Right lobe of liver (tissue), 6 donors: ENCODE measurements around the gene ICE2. TPM values are rescaled to one million over a fixed set of nuclear protein-coding genes. Genes with fewer than 3 reads are reported as not detected.

Experiments used
- ATAC-seq, 4 donors: fragments of 200-7000 bp; cut with Tn5 transposase; one replicate each; pipeline ENCODE4 v1.9.1; 2020; ENCODE audit warnings: mild to moderate bottlenecking in 4 of 4, moderate library complexity in 4 of 4
- DNase-seq, 3 donors: peaks; one replicate each; pipeline ENCODE4 v3.0.0-alpha.2; 2020
- H3K27ac ChIP-seq, 3 donors: fragments of 200-600 bp; one replicate each; pipeline ENCODE4 v1.8.0; 2022
- H3K27me3 ChIP-seq, 2 donors: fragments of 200-600 bp; one replicate each; pipeline ENCODE4 v1.8.0; 2022
- H3K36me3 ChIP-seq, 4 donors: fragments of 200-600 bp; sonication (generic) in 1 of 4; one replicate each; pipeline versions ENCODE4 v1.5.1 to v1.8.0; 2017 to 2022; ENCODE audit warnings: control low read depth in 1 of 4
- H3K4me1 ChIP-seq, 4 donors: fragments of 200-600 bp; sonication (generic) in 1 of 4; one replicate each; pipeline versions ENCODE4 v1.5.1 to v1.8.0; 2017 to 2022; ENCODE audit warnings: control low read depth in 1 of 4
- H3K4me3 ChIP-seq, 3 donors: fragments of 200-600 bp; one replicate each; pipeline ENCODE4 v1.8.0; 2022
- H3K9me3 ChIP-seq, 4 donors: fragments of 200-600 bp; sonication (generic) in 1 of 4; one replicate each; pipeline versions ENCODE4 v1.5.1 to v1.8.0; 2017 to 2022; ENCODE audit warnings: control low read depth in 1 of 4
- CTCF ChIP-seq, 4 donors: fragments of 200-600 bp in 3 of 4; fragments of 450-650 bp in 1 of 4; IDR thresholded peaks; one replicate each; pipeline versions ENCODE4 v1.5.1 to v1.8.0; 2016 to 2022; ENCODE audit warnings: antibody characterized with exemption in 4 of 4, mild to moderate bottlenecking in 2 of 4
- POLR2A ChIP-seq: fragments of 450-650 bp; IDR thresholded peaks from one replicate; pipeline ENCODE4 v1.6.1; 2017; ENCODE audit warnings: antibody characterized with exemption, mild to moderate bottlenecking
- WGBS: methylation state at CpG from one replicate; pipeline ENCODE4 v1.1.6; 2018; ENCODE audit warnings: low coverage, low lambda C conversion rate; ENCODE audit not compliant: insufficient coverage; ENCODE audit errors: missing lambda C conversion rate; 5-methylcytosine and 5-hydroxymethylcytosine counted together
- intact Hi-C, 2 donors: fragments of 100-400 bp; cut with DNase I; formaldehyde crosslinking; loops; one replicate each; pipeline versions ENCODE4 v1.11.2 to v1.14.1; 2022
- total RNA-seq, 6 experiments: library from RNA; depleted of rRNA in 2 of 6; stranded (reverse); fragments of >200 nt in 2 of 6; fragmentation: NEBNext Ultra II Directional in 3 of 6; extraction: Animal tissue kit (Norgen Biotek cat#: 25700) in 3 of 6; gene quantifications; one replicate each; pipeline versions ENCODE4 v1.1.0 to v1.2.4, GENCODE V29; 2016 to 2023
- donor health status: DM: no; HTN: yes; CAD: no.
- donor health status: DM: no; HTN: no; CAD: no.
- donor health status: DM: no; HTN: no; CAD: no.
- donor health status: DM: no; HTN: yes; CAD: no.
- donor health status: DM: no; HTN: yes; CAD: no.

ICE2 gene
- total RNA-seq, 6 experiments from 2014 or later = 13.1 to 31.7 (median 17.6) TPM

GRCh38 chr15:60390871-60391501 lies 88.0 kb downstream of the ICE2 start:
- H3K4me1 ChIP-seq = peaks cover 0 to 67% (median 34%) of the 10 kb centered on the region in 4 donors
- ATAC-seq (peak; percentile 19 to 59 (median 29)), DNase-seq (no peak)
- no peaks in the 10 kb centered on the region for H3K9me3 ChIP-seq
- no peak overlapping the region for H3K4me3 ChIP-seq
- intact Hi-C loops = no loop called here
- no peaks in the 10 kb centered on the region for H3K27me3 ChIP-seq
- 39% methylated on average over 6 of the region's 6 CpGs for WGBS
- no peak for TF ChIP-seq CTCF (IDR thresholded peaks at IDR 0.05)
- no peak for TF ChIP-seq POLR2A
- no peaks in the 10 kb centered on the region for H3K36me3 ChIP-seq
- peak overlapping the region; percentile 43 to 84 (median 82) for H3K27ac ChIP-seq

- ATAC-seq (no peak), DNase-seq (no peak)
- Histone ChIP-seq H3K4me1 (peaks cover 0 to 60% (median 33%) of the 10 kb centered on the region in 4 donors), H3K27me3 (no peaks in the 10 kb centered on the region), H3K36me3 (no peaks in the 10 kb centered on the region), H3K4me3 (no peak overlapping the region), H3K9me3 (no peaks in the 10 kb centered on the region), H3K27ac (peak overlapping the region in 2 of 3 donors; percentile 43 to 82)
- TF ChIP-seq CTCF (IDR thresholded peaks at IDR 0.05) = no peak
- TF ChIP-seq POLR2A = no peak
- 89% methylated on average over 6 of the region's 6 CpGs for WGBS
- intact Hi-C loops = no loop called here
These were observed 88.7 kb downstream of the ICE2 start for GRCh38 chr15:60390231-60390630.

GRCh38 chr15:60389261-60390077 lies 89.5 kb downstream of the ICE2 start:
- peaks cover 0 to 52% (median 29%) of the 10 kb centered on the region in 4 donors for H3K4me1 ChIP-seq
- DNase-seq = no peak

GRCh38 chr15:60387321-60387720 lies 91.6 kb downstream of the ICE2 start:
- Histone ChIP-seq H3K9me3 (no peaks in the 10 kb centered on the region), H3K27me3 (no peaks in the 10 kb centered on the region), H3K4me1 (peaks cover 0 to 31% (median 21%) of the 10 kb centered on the region in 4 donors), H3K4me3 (no peak overlapping the region), H3K36me3 (peaks cover 0 to 8% (median 0%) of the 10 kb centered on the region in 4 donors), H3K27ac (no peak overlapping the region)
- intact Hi-C loops = no loop called here
- DNase-seq = no peak
- no peak for TF ChIP-seq CTCF (IDR thresholded peaks at IDR 0.05)
- WGBS = 100% methylated on average over 1 of the region's 1 CpG
- no peak for ATAC-seq

More at GRCh38 chr15:60389261-60390077, 89.5 kb downstream of the ICE2 start:
- no peaks in the 10 kb centered on the region for H3K27me3 ChIP-seq
- H3K9me3 ChIP-seq = no peaks in the 10 kb centered on the region
- ATAC-seq = no peak
- no peak overlapping the region for H3K27ac ChIP-seq
- WGBS = 46% methylated on average over 8 of the region's 8 CpGs
- intact Hi-C loops = no loop called here
- H3K36me3 ChIP-seq = peaks cover 0 to 2% (median 0%) of the 10 kb centered on the region in 4 donors
- TF ChIP-seq POLR2A = no peak
- TF ChIP-seq CTCF (IDR thresholded peaks at IDR 0.05) = no peak
- H3K4me3 ChIP-seq = no peak overlapping the region
